CD4-positive, alpha-beta memory T cell (primary cell): ENCODE data around the gene CDK15. TPM values are rescaled to one million over a fixed set of nuclear protein-coding genes. Genes with fewer than 3 reads are reported as not detected.
"Not testable (repeated sequence)": the region's sequence is repeated elsewhere in the genome, so short reads cannot be mapped to it uniquely, and the experiment has no call there.

ENCODE experiments used
- CTCF ChIA-PET: fragments of 350-600 bp; sonication (Branson Sonifier 250); formaldehyde crosslinking; loops from one replicate; lab custom pipeline; 2021; ENCODE audit warnings: inconsistent platforms; ENCODE audit not compliant: partially characterized antibody; lab: Charles Lee
- POLR2A ChIA-PET: fragments of 350-600 bp; sonication (Branson Sonifier 250); formaldehyde crosslinking; loops from one replicate; lab custom pipeline; 2021; ENCODE audit not compliant: partially characterized antibody; lab: Charles Lee
- DNase-seq, 5 donors: peaks; one replicate each; pipeline versions ENCODE4 v3.0.0 to v3.0.0-alpha.2; 2020 to 2022; ENCODE audit warnings: mixed read lengths in 1 of 5
- H3K27ac ChIP-seq: one replicate; pipeline ENCODE4 v1.7.0; 2013; ENCODE audit warnings: low read depth, low read length
- H3K27me3 ChIP-seq: 2 replicates; pipeline ENCODE4 v1.7.0; 2013; ENCODE audit warnings: mild to moderate bottlenecking, low read length, moderate library complexity; ENCODE audit not compliant: insufficient read depth
- H3K36me3 ChIP-seq: 2 replicates; pipeline ENCODE4 v1.7.0; 2013; ENCODE audit warnings: mild to moderate bottlenecking, low read length, moderate library complexity; ENCODE audit not compliant: insufficient read depth
- H3K4me1 ChIP-seq: 2 replicates; pipeline ENCODE4 v1.7.0; 2013; ENCODE audit warnings: mild to moderate bottlenecking, low read length, moderate library complexity; ENCODE audit not compliant: insufficient read depth
- H3K4me3 ChIP-seq, 2 donors: one replicate each; pipeline ENCODE4 v1.7.0; 2013; ENCODE audit warnings: low read length in 2 of 2, mild to moderate bottlenecking in 1 of 2
- H3K9me3 ChIP-seq, 2 donors: one replicate each; pipeline ENCODE4 v1.7.0; 2013; ENCODE audit warnings: low read length in 2 of 2, control low read depth in 1 of 2; ENCODE audit not compliant: control insufficient read depth in 1 of 2
- H3K27ac Mint-ChIP-seq, 7 donors: one replicate each; pipeline ENCODE4 v1.8.0; 2020 to 2021; ENCODE audit warnings: mixed read lengths in 7 of 7, mild to moderate bottlenecking in 6 of 7, inconsistent platforms in 3 of 7, moderate library complexity in 3 of 7
- H3K27me3 Mint-ChIP-seq, 2 donors: one replicate each; pipeline ENCODE4 v1.8.0; 2020 to 2021; ENCODE audit warnings: mixed read lengths in 2 of 2
- H3K36me3 Mint-ChIP-seq, 2 donors: one replicate each; pipeline ENCODE4 v1.8.0; 2020 to 2021; ENCODE audit warnings: mixed read lengths in 2 of 2, inconsistent platforms in 1 of 2, mild to moderate bottlenecking in 1 of 2
- H3K4me1 Mint-ChIP-seq, 4 donors: one replicate each; pipeline ENCODE4 v1.8.0; 2020 to 2021; ENCODE audit warnings: mixed read lengths in 4 of 4, mild to moderate bottlenecking in 1 of 4
- H3K4me3 Mint-ChIP-seq, 8 donors: one replicate each; pipeline ENCODE4 v1.8.0; 2020 to 2021; ENCODE audit warnings: mixed read lengths in 8 of 8, mild to moderate bottlenecking in 7 of 8, moderate library complexity in 6 of 8, inconsistent platforms in 3 of 8
- H3K9me3 Mint-ChIP-seq, 8 donors: one replicate each; pipeline ENCODE4 v1.8.0; 2020 to 2021; ENCODE audit warnings: mixed read lengths in 8 of 8, mild to moderate bottlenecking in 5 of 8, inconsistent platforms in 3 of 8, moderate library complexity in 1 of 8
- intact Hi-C: fragments of 100-400 bp; cut with micrococcal nuclease; formaldehyde crosslinking; loops from one replicate; pipeline ENCODE4 v1.15.1; 2023
- polyA plus RNA-seq, 2 donors: library from polyadenylated mRNA; unstranded; fragments of 300-500 nt; fragmentation: Illumina TruSeq; gene quantifications; one replicate each; pipeline ENCODE4 v1.2.3, GENCODE V29; 2021
- total RNA-seq, 2 experiments: library from RNA; stranded (reverse); gene quantifications; one replicate each; pipeline ENCODE4 v1.2.3, GENCODE V29; 2021

Gene CDK15
- total and polyA plus RNA-seq, 4 experiments from 2014 or later, result not detected

- intact Hi-C loops, H3K27me3 ChIP-seq: not testable (repeated sequence)
Observed at GRCh38 chr2:201810604-201811003, 4.3 kb downstream of the CDK15 start.

GRCh38 chr2:201813996-201814760 lies 7.8 kb downstream of the CDK15 start:
- Histone ChIP-seq H3K27ac (no peak overlapping the region), H3K27me3 (no peaks in the 10 kb centered on the region), H3K4me1 (no peaks in the 10 kb centered on the region), H3K4me3 (no peak overlapping the region), H3K36me3 (no peaks in the 10 kb centered on the region), H3K9me3 (no peaks in the 10 kb centered on the region)
- Mint-ChIP-seq H3K4me3 (no peak overlapping the region), H3K27ac (no peak overlapping the region), H3K27me3 (peaks cover 5 to 17% of the 10 kb centered on the region in 2 donors), H3K4me1 (no peaks in the 10 kb centered on the region), H3K36me3 (no peaks in the 10 kb centered on the region), H3K9me3 (no peaks in the 10 kb centered on the region)
- DNase-seq, result no peak
- intact Hi-C loops, result no loop called here
- CTCF ChIA-PET, result no interaction called here
- POLR2A ChIA-PET, result no interaction called here

More at GRCh38 chr2:201810604-201811003, 4.3 kb downstream of the CDK15 start:
- H3K36me3 Mint-ChIP-seq, H3K27ac ChIP-seq, POLR2A ChIA-PET, H3K4me3 Mint-ChIP-seq, H3K27ac Mint-ChIP-seq, H3K9me3 Mint-ChIP-seq, H3K36me3 ChIP-seq, H3K9me3 ChIP-seq, DNase-seq, H3K4me1 ChIP-seq, H3K4me1 Mint-ChIP-seq, H3K4me3 ChIP-seq: not testable (repeated sequence)
- CTCF ChIA-PET, result interaction anchor here (0.5 kb wide), 1 partner anchor 1002 kb away, joined by 3 read pairs; no protein-coding TSS in a partner anchor
- H3K27me3 Mint-ChIP-seq, result peaks cover 7 to 22% of the 10 kb centered on the region in 2 donors

GRCh38 chr2:201816657-201817575 lies 10.6 kb downstream of the CDK15 start:
- Mint-ChIP-seq H3K4me1 (no peaks in the 10 kb centered on the region), H3K9me3 (no peaks in the 10 kb centered on the region), H3K36me3 (no peaks in the 10 kb centered on the region), H3K4me3 (peak overlapping the region in 1 of 8 donors; percentile 28), H3K27ac (no peak overlapping the region), H3K27me3 (peaks cover 1 to 10% of the 10 kb centered on the region in 2 donors)
- H3K36me3 ChIP-seq, result no peaks in the 10 kb centered on the region
- no peak overlapping the region for H3K4me3 ChIP-seq
- intact Hi-C loops, result no loop called here
- H3K9me3 ChIP-seq, result no peaks in the 10 kb centered on the region
- H3K27me3 ChIP-seq, result no peaks in the 10 kb centered on the region
- POLR2A ChIA-PET, result no interaction called here
- CTCF ChIA-PET, result no interaction called here
- DNase-seq, result no peak
- no peak overlapping the region for H3K27ac ChIP-seq
- no peaks in the 10 kb centered on the region for H3K4me1 ChIP-seq

- no peaks in the 10 kb centered on the region for H3K4me1 ChIP-seq
- Mint-ChIP-seq H3K27me3 (peaks cover 2 to 9% of the 10 kb centered on the region in 2 donors), H3K9me3 (no peaks in the 10 kb centered on the region), H3K4me1 (no peaks in the 10 kb centered on the region), H3K4me3 (no peak overlapping the region), H3K36me3 (no peaks in the 10 kb centered on the region), H3K27ac (no peak overlapping the region)
- H3K27ac ChIP-seq, result no peak overlapping the region
- no peaks in the 10 kb centered on the region for H3K27me3 ChIP-seq
- DNase-seq, result no peak
- H3K9me3 ChIP-seq, result no peaks in the 10 kb centered on the region
- no peaks in the 10 kb centered on the region for H3K36me3 ChIP-seq
- intact Hi-C loops, result no loop called here
- H3K4me3 ChIP-seq, result no peak overlapping the region
- CTCF ChIA-PET, result no interaction called here
- POLR2A ChIA-PET, result no interaction called here
Observed at GRCh38 chr2:201820383-201821007, 14.2 kb downstream of the CDK15 start.

- Mint-ChIP-seq H3K27ac (no peak overlapping the region), H3K9me3 (no peaks in the 10 kb centered on the region), H3K4me1 (no peaks in the 10 kb centered on the region), H3K4me3 (no peak overlapping the region), H3K27me3 (peaks cover 7 to 9% of the 10 kb centered on the region in 2 donors), H3K36me3 (no peaks in the 10 kb centered on the region)
- ChIA-PET POLR2A (no interaction called here), CTCF (no interaction called here)
- Histone ChIP-seq H3K27ac (no peak overlapping the region), H3K27me3 (no peaks in the 10 kb centered on the region), H3K36me3 (no peaks in the 10 kb centered on the region), H3K9me3 (no peaks in the 10 kb centered on the region), H3K4me3 (no peak overlapping the region), H3K4me1 (no peaks in the 10 kb centered on the region)
- intact Hi-C loops, result no loop called here
- no peak for DNase-seq
Observed at GRCh38 chr2:201821080-201821479, 14.7 kb downstream of the CDK15 start.

- ChIA-PET POLR2A (no interaction called here), CTCF (no interaction called here)
- no peaks in the 10 kb centered on the region for H3K4me1 Mint-ChIP-seq
Observed at GRCh38 chr2:201824212-201824611, 17.9 kb downstream of the CDK15 start.

GRCh38 chr2:201827621-201828020 lies 21.3 kb downstream of the CDK15 start:
- H3K36me3 ChIP-seq, result no peaks in the 10 kb centered on the region
- H3K4me1 ChIP-seq, result no peaks in the 10 kb centered on the region
- no peak for DNase-seq
- H3K9me3 ChIP-seq, result no peaks in the 10 kb centered on the region
- ChIA-PET POLR2A (no interaction called here), CTCF (no interaction called here)
- H3K27ac ChIP-seq, result no peak overlapping the region
- intact Hi-C loops, result no loop called here
- no peak overlapping the region for H3K27ac Mint-ChIP-seq
- peaks cover 6 to 18% of the 10 kb centered on the region in 2 donors for H3K27me3 Mint-ChIP-seq
- H3K27me3 ChIP-seq, result no peaks in the 10 kb centered on the region
- no peaks in the 10 kb centered on the region for H3K36me3 Mint-ChIP-seq
- H3K4me3 Mint-ChIP-seq, result no peak overlapping the region
- no peaks in the 10 kb centered on the region for H3K4me1 Mint-ChIP-seq
- H3K4me3 ChIP-seq, result no peak overlapping the region
- no peaks in the 10 kb centered on the region for H3K9me3 Mint-ChIP-seq

More at GRCh38 chr2:201824212-201824611, 17.9 kb downstream of the CDK15 start:
- Mint-ChIP-seq H3K27me3 (peaks cover 9 to 11% of the 10 kb centered on the region in 2 donors), H3K27ac (no peak overlapping the region), H3K36me3 (no peaks in the 10 kb centered on the region), H3K4me3 (no peak overlapping the region), H3K9me3 (no peaks in the 10 kb centered on the region)
- intact Hi-C loops, result no loop called here
- H3K4me1 ChIP-seq, result no peaks in the 10 kb centered on the region
- no peaks in the 10 kb centered on the region for H3K27me3 ChIP-seq
- H3K9me3 ChIP-seq, result no peaks in the 10 kb centered on the region
- H3K27ac ChIP-seq, result no peak overlapping the region
- H3K4me3 ChIP-seq, result no peak overlapping the region
- DNase-seq, result no peak
- H3K36me3 ChIP-seq, result no peaks in the 10 kb centered on the region
